ENCODE results near the gene IGSF11. TPM values are rescaled to one million over a fixed set of nuclear protein-coding genes. Genes with fewer than 3 reads are reported as not detected.

The IGSF11 gene
- total RNA-seq, 1 experiment from 2014 or later: not detected

GRCh38 chr3:118990823-118991560 is 43.7 kb downstream of the IGSF11 start:
- H3K36me3 Mint-ChIP-seq (ENCODE audit: insufficient read depth, unreplicated experiment): no peaks in the 10 kb centered on the region
- TF ChIP-seq CTCF (IDR thresholded peaks at IDR 0.05; ENCODE audit: unreplicated experiment): no peak
- H3K27ac Mint-ChIP-seq (ENCODE audit: low read depth, unreplicated experiment): no peak overlapping the region
- H3K9me3 Mint-ChIP-seq (ENCODE audit: unreplicated experiment): no peaks in the 10 kb centered on the region
- intact Hi-C loops (cut with micrococcal nuclease): no loop called here
- no peaks in the 10 kb centered on the region for H3K4me1 Mint-ChIP-seq (ENCODE audit: insufficient read depth, unreplicated experiment)
- ChIA-PET CTCF (interaction anchor here (0.9 to 1.5 kb wide), 2 partner anchors 44 to 107 kb away, joined by 3 to 6 read pairs; partner anchors contain the start of gene IGSF11), POLR2A (no interaction called here)
- DNase-seq (ENCODE audit: unreplicated experiment): no peak
- no peak overlapping the region for H3K4me3 Mint-ChIP-seq (ENCODE audit: unreplicated experiment)
- H3K27me3 Mint-ChIP-seq (ENCODE audit: insufficient read depth, unreplicated experiment): peaks cover 16% of the 10 kb centered on the region
- no TSS peak for BruUV-seq (replicated peaks)

GRCh38 chr3:118988198-118989130 is 46.2 kb downstream of the IGSF11 start:
- Mint-ChIP-seq H3K9me3 (ENCODE audit: unreplicated experiment) (no peaks in the 10 kb centered on the region), H3K4me3 (ENCODE audit: unreplicated experiment) (no peak overlapping the region), H3K4me1 (ENCODE audit: insufficient read depth, unreplicated experiment) (no peaks in the 10 kb centered on the region), H3K27ac (ENCODE audit: low read depth, unreplicated experiment) (no peak overlapping the region), H3K27me3 (ENCODE audit: insufficient read depth, unreplicated experiment) (peaks cover 39% of the 10 kb centered on the region), H3K36me3 (ENCODE audit: insufficient read depth, unreplicated experiment) (no peaks in the 10 kb centered on the region)
- POLR2A ChIA-PET: interaction anchor here (0.6 kb wide), 1 partner anchor 23 kb away, joined by 3 read pairs; no protein-coding TSS in a partner anchor
- DNase-seq (ENCODE audit: unreplicated experiment): no peak
- BruUV-seq (replicated peaks): no TSS peak
- no peak for TF ChIP-seq CTCF (IDR thresholded peaks at IDR 0.05; ENCODE audit: unreplicated experiment)
- CTCF ChIA-PET: interaction anchor here (1.1 to 2.2 kb wide), 3 partner anchors 46 to 106 kb away, joined by 5 to 12 read pairs (median 5); partner anchors contain the start of gene IGSF11
- intact Hi-C loops (cut with micrococcal nuclease): loop anchor here (10.0 kb wide), 1 partner anchor 54 kb away; no protein-coding TSS in a partner anchor

- Mint-ChIP-seq H3K4me1 (ENCODE audit: insufficient read depth, unreplicated experiment) (no peaks in the 10 kb centered on the region), H3K4me3 (ENCODE audit: unreplicated experiment) (no peak overlapping the region), H3K9me3 (ENCODE audit: unreplicated experiment) (no peaks in the 10 kb centered on the region), H3K27me3 (ENCODE audit: insufficient read depth, unreplicated experiment) (peaks cover 43% of the 10 kb centered on the region), H3K27ac (ENCODE audit: low read depth, unreplicated experiment) (no peak overlapping the region), H3K36me3 (ENCODE audit: insufficient read depth, unreplicated experiment) (no peaks in the 10 kb centered on the region)
- peak; percentile 24 for DNase-seq (ENCODE audit: unreplicated experiment)
- ChIA-PET POLR2A (interaction anchor here (0.6 kb wide), 1 partner anchor 24 kb away, joined by 3 read pairs; no protein-coding TSS in a partner anchor), CTCF (interaction anchor here (0.6 to 2.2 kb wide), 5 partner anchors 47 to 131 kb away, joined by 3 to 12 read pairs (median 5); partner anchors contain the start of gene IGSF11)
- no TSS peak for BruUV-seq (replicated peaks)
- TF ChIP-seq CTCF (IDR thresholded peaks at IDR 0.05; ENCODE audit: unreplicated experiment): no peak
- intact Hi-C loops (cut with micrococcal nuclease): loop anchor here (10.0 kb wide), 1 partner anchor 53 kb away; no protein-coding TSS in a partner anchor
Measured at GRCh38 chr3:118987477-118987876, 47.2 kb downstream of the IGSF11 start.

All from MCF 10A (cell line).